Hematopoietic multipotent progenitor cell treated with erythropoietin and hydrocortisone succinate and interleukin-3 and kit ligand, for 8 days (in vitro differentiated cells): Measurements from ENCODE around the gene CYP4F8.
"Not testable (repeated sequence)": the region's sequence is repeated elsewhere in the genome, so short reads cannot be mapped to it uniquely, and the experiment has no call there.

Experiments used
- DNase-seq: peaks from one replicate; pipeline ENCODE4 v3.0.0-alpha.2; 2015

CYP4F8 gene

DNA sequence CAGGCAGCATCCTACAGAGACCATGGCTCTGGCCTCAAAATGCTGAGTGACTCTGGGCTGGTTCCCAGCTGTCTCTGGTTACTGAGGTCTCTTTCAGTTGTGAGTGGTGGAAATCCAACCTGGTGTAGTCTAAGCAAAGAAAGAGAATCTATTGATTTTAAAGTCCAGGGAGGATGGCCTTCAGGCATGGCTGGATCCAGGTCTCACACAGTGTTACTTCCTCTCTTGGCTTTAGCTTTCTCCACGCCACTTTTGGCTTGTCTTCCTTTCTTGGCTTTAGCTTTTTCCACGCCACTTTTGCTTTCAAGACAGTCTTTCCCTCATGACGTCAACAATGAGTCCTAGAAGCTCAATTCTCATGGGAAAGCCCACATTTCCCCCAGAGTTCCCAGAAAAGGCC lies 29.8 kb downstream of the CYP4F8 start:
- no peak for DNase-seq

DNA sequence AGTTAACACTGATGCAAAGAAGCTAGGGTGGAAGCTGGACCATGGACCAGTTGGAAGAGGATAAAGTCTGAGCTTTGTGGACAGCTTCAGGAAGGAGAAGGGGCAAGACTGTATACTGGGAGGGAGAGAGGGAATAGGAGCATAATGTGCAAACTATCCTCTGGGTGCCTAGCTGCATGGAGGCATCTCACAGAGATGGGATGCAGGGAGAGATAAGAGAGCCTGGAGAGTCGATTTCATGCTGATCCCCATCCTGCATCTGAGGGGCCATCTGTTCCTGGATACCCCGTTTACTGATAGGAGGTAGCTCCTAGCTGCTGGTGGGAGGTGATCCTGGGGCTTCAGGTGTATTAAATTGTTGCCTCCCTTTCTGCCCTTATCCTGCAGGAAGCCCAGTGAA lies 34.5 kb downstream of the CYP4F8 start:
- no peak for DNase-seq

DNA sequence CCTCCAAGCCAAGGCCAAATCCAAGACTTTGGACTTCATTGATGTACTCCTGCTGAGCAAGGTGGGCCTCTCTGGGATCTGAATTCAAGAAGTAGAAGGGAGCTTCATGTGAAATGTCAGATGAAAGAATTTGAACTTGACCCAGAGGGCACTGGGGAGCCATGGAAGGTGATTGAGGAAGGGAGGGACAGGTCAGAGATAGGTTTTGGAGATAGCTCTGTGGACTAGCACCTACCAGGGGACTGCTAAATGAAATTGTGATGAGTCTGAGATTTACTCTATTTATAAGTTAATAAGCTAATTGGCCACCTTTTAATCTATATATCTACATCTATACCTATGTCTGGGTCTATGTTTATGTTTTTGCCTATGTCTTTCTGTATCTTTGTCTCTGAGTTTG lies 35.1 kb downstream of the CYP4F8 start:
- not testable (repeated sequence) for DNase-seq

DNA sequence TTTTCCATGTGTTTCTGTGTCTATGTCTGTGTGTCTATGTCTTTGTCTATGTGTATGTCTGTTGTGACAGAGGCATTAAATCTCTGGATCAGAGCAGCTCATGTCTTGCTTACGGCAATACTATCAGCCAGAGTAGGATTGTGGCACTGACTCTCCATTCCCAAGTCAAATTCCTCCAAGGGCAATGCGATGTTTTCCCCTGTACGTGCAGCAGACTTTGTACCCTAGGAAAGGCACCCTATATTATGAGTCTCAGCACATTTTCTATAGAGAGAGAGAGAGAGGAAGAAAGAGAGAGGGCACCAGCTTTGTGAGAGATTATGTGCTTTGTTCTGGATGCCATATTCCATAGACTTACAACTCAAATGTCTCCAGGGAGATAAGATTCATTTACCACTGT lies 36.8 kb downstream of the CYP4F8 start:
- DNase-seq = no peak

DNA sequence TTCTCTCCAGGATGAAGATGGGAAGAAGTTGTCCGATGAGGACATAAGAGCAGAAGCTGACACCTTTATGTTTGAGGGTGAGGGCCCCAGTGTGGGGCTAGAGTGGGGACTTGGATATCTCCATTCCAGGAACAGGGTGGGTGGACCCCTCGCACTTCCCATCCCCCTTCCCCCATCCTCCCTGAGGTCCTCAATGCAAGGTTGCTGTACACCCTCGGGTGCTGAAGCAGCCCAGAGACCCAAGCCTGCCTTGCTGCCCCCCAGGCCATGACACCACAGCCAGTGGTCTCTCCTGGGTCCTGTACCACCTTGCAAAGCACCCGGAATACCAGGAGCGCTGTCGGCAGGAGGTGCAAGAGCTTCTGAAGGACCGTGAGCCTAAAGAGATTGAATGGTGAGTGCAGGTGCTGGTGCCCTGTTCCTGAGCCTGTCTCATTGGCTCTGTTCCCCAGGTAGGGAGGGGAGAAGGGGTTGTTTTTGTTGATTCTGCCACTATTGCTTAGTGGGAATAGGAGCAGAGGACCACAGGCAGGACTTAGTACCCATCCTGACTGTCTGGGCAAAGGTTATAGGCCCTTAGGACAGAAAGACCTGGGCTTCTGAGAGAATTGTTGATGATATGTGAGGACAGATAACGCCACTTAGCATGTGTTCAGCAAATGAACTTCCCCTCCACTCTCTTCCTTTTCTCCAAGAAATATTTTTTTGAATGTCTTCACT lies 37.7 kb downstream of the CYP4F8 start:
- no peak for DNase-seq

DNA sequence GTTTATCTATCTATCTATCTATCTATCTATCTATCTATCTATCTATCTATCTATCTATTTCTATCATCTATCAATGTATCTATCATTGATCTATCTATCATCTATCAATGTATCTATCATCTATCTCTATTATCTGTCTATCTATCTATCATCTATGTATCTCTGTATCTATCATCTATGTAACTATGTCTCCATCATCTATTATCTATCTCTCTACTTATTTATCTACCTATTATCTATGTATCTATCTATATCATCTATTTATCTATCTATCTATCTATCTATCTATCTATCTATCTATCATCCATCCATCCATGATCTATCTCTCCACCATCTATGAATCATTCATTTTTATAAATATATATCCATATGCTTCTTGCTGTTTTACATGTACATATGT lies 41.4 kb downstream of the CYP4F8 start:
- DNase-seq = no peak

DNA sequence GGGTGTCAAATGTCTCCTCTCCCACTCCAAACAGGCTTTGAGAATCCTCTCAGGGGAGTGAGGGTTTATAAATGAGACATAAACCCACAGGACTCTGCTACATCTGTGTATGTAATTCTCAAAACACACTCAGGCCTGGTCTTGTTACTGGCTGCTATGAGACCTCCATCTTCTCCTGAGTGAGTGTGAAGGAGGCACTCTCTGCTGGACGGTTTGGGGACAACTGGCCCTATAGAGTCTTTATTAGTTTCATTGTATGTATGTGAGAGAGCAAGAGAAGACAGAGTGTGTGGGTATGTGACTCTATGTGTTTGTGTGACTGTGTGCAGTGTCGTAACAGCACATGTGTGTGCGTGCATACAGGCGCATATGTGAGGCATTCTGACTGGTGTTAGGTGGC lies 48.2 kb downstream of the CYP4F8 start:
- DNase-seq = no peak

DNA sequence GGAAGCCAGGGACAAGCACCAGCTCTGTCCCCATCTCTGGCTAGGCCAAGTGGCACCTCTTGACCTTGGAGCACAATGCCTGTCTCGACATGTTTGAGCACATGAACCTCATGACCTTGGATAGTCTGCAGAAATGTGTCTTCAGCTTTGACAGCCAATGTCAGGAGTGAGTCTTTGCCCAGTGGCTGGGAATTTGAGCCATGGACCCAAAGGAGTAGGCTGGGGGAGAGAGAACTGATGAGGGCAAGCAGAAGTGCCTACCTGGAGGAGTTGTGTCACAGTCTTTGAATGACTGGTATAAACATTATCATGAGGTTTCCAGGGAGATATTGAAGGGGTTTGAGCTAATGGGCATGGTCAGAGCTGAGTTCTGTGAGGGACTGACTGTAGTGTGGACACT lies 51.2 kb downstream of the CYP4F8 start:
- DNase-seq = no peak

DNA sequence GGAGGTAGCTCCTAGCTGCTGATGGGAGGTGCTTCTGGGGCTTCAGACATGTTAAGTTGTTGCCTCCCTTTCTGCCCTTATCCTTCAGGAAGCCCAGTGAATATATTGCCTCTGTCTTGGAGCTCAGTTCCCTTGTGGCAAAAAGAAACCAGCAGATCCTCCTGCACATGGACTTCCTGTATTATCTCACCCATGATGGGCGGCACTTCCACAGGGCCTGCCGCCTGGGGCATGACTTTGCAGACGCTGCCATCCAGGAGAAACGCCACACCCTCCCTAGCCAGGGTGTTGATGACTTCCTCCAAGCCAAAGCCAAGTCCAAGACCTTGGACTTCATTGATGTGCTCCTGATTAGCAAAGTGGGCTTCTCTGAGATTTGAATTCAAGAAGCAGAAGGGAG lies 51.9 kb downstream of the CYP4F8 start:
- DNase-seq = peak; percentile 48

DNA sequence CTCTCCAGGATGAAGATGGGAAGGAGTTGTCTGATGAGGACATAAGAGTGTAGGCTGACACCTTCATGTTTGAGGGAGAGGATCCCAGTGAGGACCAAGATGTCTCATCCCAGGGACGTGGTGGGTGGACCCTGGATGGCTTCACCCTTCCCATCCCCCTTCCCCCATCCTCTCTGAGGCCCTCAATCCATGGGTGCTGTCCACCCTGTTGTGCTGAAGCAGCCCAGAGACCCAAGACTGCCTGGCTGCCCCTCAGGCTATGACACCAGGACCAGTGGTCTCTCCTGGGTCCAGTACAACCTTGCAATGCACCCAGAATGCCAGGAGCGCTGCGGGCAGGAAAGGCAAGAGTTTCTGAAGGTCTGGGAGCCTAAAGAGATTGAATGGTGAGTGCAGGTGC lies 54.4 kb downstream of the CYP4F8 start:
- DNase-seq = no peak

DNA sequence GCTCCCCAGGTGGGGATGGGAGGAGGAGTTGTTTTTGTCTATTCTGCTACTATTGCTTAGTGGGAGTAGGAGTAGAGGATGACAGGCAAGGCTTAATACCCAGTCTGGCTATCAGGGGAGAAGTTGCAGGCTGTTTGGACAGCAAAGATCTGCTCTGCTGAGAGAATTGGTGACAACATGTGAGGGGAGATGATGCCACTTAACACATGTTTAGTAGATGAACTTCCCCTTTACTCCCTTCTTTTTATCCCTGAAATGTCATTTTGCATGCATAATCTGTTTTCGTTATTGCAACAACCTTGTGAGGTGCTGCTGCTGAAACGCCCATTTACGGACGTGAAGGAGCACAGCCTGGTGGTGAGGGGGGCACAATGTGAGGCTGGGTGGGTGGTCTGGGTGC lies 54.9 kb downstream of the CYP4F8 start:
- DNase-seq = no peak

DNA sequence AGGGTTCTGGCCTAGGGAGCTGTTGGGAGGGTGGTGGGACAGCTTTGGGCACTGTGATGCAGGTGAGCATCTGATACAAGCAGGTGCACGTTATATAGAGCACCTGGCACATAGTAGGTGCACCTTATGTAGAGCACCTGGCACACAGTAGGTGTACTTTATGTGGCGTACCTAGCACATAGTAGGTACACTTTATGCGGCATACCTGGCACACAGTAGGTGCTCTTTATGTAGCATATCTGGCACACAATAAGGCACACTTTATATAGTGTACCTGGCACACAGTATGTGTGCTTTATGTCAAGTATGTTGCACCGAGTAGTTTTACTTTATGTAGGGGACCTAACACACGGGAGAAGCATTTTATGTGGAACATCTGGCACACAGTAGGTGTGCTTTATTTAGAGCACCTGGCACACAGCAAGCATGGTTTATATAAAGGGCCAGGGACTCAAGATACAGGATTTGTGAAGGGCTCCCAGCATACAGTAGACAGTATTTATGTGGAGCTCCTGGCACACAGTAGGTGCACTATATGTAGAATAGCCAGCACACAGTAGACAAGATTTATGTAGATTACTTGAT lies 56.3 kb downstream of the CYP4F8 start:
- DNase-seq = no peak

DNA sequence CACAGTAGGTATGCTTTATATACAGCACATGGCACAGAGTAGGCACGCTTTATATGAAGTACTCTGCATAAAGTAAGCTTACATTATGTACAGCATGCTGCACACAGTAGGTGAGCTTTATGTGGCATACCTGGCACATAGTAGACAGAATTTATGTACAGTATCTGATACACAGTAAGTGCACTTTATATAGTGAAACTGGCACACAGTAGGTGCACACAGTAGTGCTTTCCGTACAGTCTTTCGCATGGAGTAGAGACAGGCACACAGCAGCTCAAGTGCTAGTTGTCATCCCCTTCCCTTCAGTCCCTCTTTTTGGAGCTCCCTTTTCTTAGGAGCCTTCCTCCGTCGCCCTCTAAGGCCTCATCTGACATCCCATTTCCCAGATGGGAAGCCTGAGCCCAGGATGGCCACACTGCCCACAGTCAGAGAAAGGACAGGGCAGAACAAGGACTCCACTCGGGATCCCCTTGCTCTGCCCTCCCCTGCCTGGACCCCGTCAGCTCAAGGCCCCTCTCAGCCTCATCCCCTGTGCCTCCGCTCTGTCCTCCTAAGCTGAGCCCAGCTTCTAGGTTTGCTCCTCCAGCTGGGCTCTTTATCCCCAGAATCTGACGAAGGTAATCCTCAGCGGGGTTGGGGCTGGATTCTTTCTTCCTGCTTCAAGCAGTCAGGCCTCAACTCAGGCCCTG lies 57.0 kb downstream of the CYP4F8 start:
- DNase-seq = no peak

DNA sequence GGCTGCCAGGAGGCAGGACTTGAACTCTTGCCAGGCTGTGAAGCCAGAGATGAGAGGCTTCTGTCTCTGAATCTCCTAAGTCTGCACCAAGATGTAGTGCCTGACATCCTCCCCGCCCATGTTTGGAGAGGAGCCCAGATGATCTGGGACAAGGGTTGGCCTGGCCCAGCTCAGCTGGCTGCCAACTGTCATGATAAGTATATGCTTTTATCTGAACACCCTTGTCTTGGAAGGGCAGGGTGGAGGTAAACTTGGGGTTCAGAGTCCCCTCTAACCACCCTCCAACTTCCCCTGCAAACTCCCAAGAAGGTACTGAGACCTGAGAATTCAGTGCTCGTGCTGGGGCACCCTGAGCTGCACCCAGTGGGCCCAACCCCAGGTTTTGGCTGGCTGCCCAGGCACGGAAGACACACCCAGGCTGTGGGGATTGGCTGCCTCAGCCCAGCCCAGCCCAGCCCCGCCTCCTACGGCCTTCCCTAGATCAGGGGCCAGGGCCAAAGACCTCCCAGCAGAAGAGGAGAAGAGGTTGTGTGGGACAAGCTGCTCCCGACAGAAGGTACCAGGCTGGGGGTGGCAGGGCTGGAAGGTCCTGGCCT lies 57.7 kb downstream of the CYP4F8 start, which contains the start of gene CYP4F12:
TSS of gene CYP4F12 (plus strand) at position 508 of the 596 bp plus-strand sequence. CDS start 443 bp downstream, outside the sequence.
- DNase-seq = peak; percentile 99

DNA sequence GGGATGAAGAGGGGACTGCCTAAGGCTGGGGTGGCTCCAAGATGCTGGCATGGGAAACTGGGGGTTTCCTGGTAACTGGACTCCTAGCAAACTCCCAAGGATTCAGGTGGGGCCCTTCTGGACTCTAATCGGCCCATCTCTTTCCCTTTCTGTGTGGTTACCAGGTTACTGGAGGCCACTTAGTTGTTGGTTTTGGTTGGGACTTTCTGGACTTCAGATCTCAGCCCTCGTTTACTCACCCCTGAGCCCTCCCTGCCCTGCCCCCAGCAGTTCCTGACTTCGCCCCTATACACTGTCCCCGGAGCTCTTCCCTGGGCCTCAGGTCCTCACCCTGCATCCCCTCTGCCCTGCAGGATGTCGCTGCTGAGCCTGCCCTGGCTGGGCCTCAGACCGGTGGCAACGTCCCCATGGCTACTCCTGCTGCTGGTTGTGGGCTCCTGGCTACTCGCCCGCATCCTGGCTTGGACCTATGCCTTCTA lies 58.2 kb downstream of the CYP4F8 start:
- no peak for DNase-seq

DNA sequence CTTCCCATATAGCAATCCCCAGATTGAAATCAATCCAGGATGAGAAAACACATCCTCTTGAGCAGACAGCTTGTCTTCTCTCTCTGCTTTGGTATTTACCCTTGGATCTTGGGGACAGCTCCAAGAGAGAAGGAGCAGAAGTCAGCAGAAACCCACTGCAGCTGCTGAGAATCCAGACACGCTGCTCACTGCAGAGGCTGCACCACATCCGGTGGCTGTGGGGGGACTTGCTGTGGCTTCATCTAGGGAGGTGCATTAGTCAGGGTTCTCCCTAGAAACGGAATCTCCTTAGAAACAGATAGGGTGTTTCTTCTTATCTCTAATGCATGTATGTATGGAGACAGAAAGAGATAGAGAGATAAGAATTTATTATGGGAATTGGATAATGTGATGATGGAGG lies 60.5 kb downstream of the CYP4F8 start:
- DNase-seq = peak; percentile 12

DNA sequence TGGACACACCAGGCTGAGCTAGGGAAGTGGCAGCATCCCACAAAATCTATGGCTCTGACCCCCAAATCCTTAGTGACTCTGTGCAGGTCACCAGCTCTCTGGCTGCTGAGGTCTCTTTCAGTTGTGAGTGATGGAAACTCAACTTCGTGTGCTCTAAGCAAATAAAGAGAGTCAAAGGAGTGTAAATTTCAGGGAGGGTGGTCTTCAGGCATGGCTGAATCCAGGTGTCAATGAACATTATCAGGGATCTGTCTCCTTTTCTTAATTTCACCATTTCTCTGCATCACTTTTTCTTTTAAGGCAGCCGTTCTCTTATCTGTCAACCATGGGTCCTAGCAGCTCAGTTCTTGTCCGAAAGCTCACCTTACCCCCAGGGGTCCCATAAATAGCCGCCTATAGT lies 64.1 kb downstream of the CYP4F8 start:
- DNase-seq = no peak

DNA sequence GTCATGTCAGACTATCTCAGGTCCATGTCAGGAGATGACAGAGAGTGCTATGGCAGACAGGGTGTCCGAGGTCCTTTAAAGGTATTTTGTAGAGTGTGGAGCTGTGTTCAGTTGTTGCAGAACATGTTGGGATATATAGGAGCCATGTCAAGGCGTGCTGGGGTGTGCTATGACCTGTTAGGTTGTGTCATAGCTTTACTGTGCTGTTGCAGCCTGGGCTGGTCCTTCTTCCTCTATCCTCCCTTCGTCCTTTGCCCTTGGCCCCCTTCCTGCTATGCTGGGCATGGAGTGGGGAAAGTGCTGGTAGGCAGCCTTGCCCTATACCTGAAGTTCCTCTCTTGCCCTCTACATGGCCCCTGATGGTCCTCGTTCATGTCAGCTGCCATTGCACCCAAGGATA lies 64.8 kb downstream of the CYP4F8 start:
- not testable (repeated sequence) for DNase-seq
